GM12878 (cell line): ENCODE results near the gene DIP2A. TPM values are rescaled to one million over a fixed set of nuclear protein-coding genes. Genes with fewer than 3 reads are reported as not detected.

Experiments used
- ATAC-seq: fragments of 200-7000 bp; cut with Tn5 transposase; 3 replicates; pipeline ENCODE4 v1.9.1; 2020; ENCODE audit warnings: mild to moderate bottlenecking, moderate library complexity
- BruUV-seq: library from RNA; stranded (reverse); fragments of 400-500 nt; replicated peaks from 2 replicates; lab custom pipeline; 2021; lab: Mats Ljungman, UMichigan
- CTCF ChIA-PET: fragments of 300-600 bp; sonication (Branson Sonifier 250); formaldehyde crosslinking; extraction: SDS; loops from one replicate; lab custom pipeline; 2021; ENCODE audit warnings: inconsistent platforms; lab: Yijun Ruan, JAX
- POLR2A ChIA-PET: fragments of 350-600 bp; formaldehyde crosslinking; extraction: SDS; loops from one replicate; lab custom pipeline; 2021; ENCODE audit warnings: inconsistent platforms; lab: Charles Lee
- RAD21 ChIA-PET: fragments of 300-600 bp; sonication (Branson Sonifier 250); formaldehyde crosslinking; loops from one replicate; lab custom pipeline; 2023; ENCODE audit warnings: antibody characterized with exemption; ENCODE audit not compliant: unreplicated experiment; lab: Charles Lee
- SMC1A ChIA-PET: fragments of 300-600 bp; sonication (Branson Sonifier 250); formaldehyde crosslinking; loops from one replicate; lab custom pipeline; 2023; ENCODE audit not compliant: unreplicated experiment, uncharacterized antibody; lab: Charles Lee
- DNase-seq: peaks from one replicate; pipeline ENCODE4 v3.0.0-alpha.2; 2011; ENCODE audit warnings: low read depth, low spot score
- FAIRE-seq: peaks from 3 replicates; lab custom pipeline; 2011; peaks lifted over from hg19 to GRCh38; lab: Jason Lieb, UNC
- H2AFZ ChIP-seq: 2 replicates; pipeline ENCODE4 v1.6.0; 2011; ENCODE audit warnings: low read depth, low read length, control low read depth; ENCODE audit not compliant: control insufficient read depth
- H3K27ac ChIP-seq: 2 replicates; pipeline ENCODE4 v1.5.1; 2011; ENCODE audit warnings: control low read depth; ENCODE audit not compliant: control insufficient read depth, insufficient read depth
- H3K27me3 ChIP-seq, 2 experiments: replicated peaks in 1 of 2; 2 replicates each; pipeline versions ENCODE4 v1.6.0 to v1.6.1; 2011; ENCODE audit warnings: low read length in 1 of 2; ENCODE audit not compliant: control insufficient read depth in 2 of 2, insufficient read depth in 2 of 2
- H3K36me3 ChIP-seq, 2 experiments: 2 replicates each; pipeline ENCODE4 v1.5.1; 2011; ENCODE audit warnings: low read length in 1 of 2; ENCODE audit not compliant: control insufficient read depth in 2 of 2, insufficient read depth in 2 of 2
- H3K4me1 ChIP-seq: 2 replicates; pipeline ENCODE4 v1.6.1; 2011; ENCODE audit warnings: mild to moderate bottlenecking, low read length, moderate library complexity, mixed read lengths; ENCODE audit not compliant: control insufficient read depth, insufficient read depth
- H3K4me2 ChIP-seq: 2 replicates; pipeline ENCODE4 v1.6.0; 2011; ENCODE audit warnings: control low read depth; ENCODE audit not compliant: control insufficient read depth, insufficient read depth
- H3K4me3 ChIP-seq: fragments of 200-600 bp; sonication (generic); 2 replicates; pipeline ENCODE4 v1.5.1; 2016
- H3K79me2 ChIP-seq: 2 replicates; pipeline ENCODE4 v1.6.0; 2011; ENCODE audit warnings: low read length; ENCODE audit not compliant: control insufficient read depth, insufficient read depth
- H3K9ac ChIP-seq: 2 replicates; pipeline ENCODE4 v1.8.0; 2011; ENCODE audit warnings: low read length, control low read depth, mixed read lengths; ENCODE audit not compliant: control insufficient read depth, insufficient read depth
- H3K9me3 ChIP-seq: replicated peaks from 3 replicates; pipeline ENCODE4 v1.5.1; 2011; ENCODE audit warnings: mild to moderate bottlenecking, low read length; ENCODE audit not compliant: control insufficient read depth, insufficient read depth
- H4K20me1 ChIP-seq: 2 replicates; pipeline ENCODE4 v1.6.0; 2011; ENCODE audit not compliant: control insufficient read depth, insufficient read depth
- BMI1 ChIP-seq: fragments of 450-650 bp; IDR thresholded peaks from 2 replicates; pipeline ENCODE4 v1.6.1; 2016; ENCODE audit warnings: mild to moderate bottlenecking, moderate library complexity, borderline replicate concordance
- CHD4 ChIP-seq: fragments of 200-600 bp; sonication (generic); IDR thresholded peaks from 2 replicates; pipeline ENCODE4 v1.6.1; 2016; ENCODE audit warnings: mild to moderate bottlenecking
- CUX1 ChIP-seq: IDR thresholded peaks from 2 replicates; pipeline ENCODE4 v1.6.1; 2012; ENCODE audit warnings: improper control_type of control experiment, low read depth, low read length; ENCODE audit not compliant: insufficient replicate concordance
- FOS ChIP-seq: IDR thresholded peaks from 3 replicates; pipeline ENCODE4 v1.6.1; 2011; ENCODE audit warnings: borderline replicate concordance; ENCODE audit not compliant: insufficient read length; ENCODE audit errors: extremely low read depth
- HCFC1 ChIP-seq: fragments of 150-350 bp; IDR thresholded peaks from 2 replicates; pipeline ENCODE4 v1.6.1; 2014; ENCODE audit warnings: low read length
- HDAC6 ChIP-seq: fragments of 200-600 bp; sonication (generic); IDR thresholded peaks from one replicate; pipeline ENCODE4 v1.8.0; 2017; ENCODE audit warnings: antibody characterized with exemption; ENCODE audit not compliant: unreplicated experiment
- HDGF ChIP-seq: fragments of 450-650 bp; IDR thresholded peaks from 2 replicates; pipeline ENCODE4 v1.6.1; 2016; ENCODE audit warnings: antibody characterized with exemption
- IRF5 ChIP-seq: fragments of 450-650 bp; IDR thresholded peaks from 2 replicates; pipeline ENCODE4 v1.6.1; 2017; ENCODE audit warnings: borderline replicate concordance
- JUNB ChIP-seq: IDR thresholded peaks from 2 replicates; pipeline ENCODE4 v1.6.1; 2016; ENCODE audit warnings: antibody characterized with exemption, mild to moderate bottlenecking
- NFYA ChIP-seq: IDR thresholded peaks from 2 replicates; pipeline ENCODE4 v1.6.1; 2011; ENCODE audit warnings: low read depth, mild to moderate bottlenecking, low read length, improper control_type of control experiment, borderline replicate concordance
- NRF1 ChIP-seq: conservative IDR thresholded peaks from 2 replicates; pipeline ENCODE4 v1.6.1; 2011; ENCODE audit warnings: mild to moderate bottlenecking, low read depth, low read length, improper control_type of control experiment
- POLR2AphosphoS5 ChIP-seq: IDR thresholded peaks from 2 replicates; pipeline ENCODE4 v1.6.1; 2011; ENCODE audit warnings: mild to moderate bottlenecking, low read length, inconsistent platforms
- TBL1XR1 ChIP-seq: IDR thresholded peaks from 2 replicates; pipeline ENCODE4 v1.6.1; 2012; ENCODE audit warnings: low read depth, low read length, improper control_type of control experiment
- YY1 ChIP-seq: IDR thresholded peaks from 2 replicates; pipeline ENCODE4 v1.6.1; 2011; ENCODE audit warnings: low read depth, mild to moderate bottlenecking, low read length
- ZBED1 ChIP-seq: IDR thresholded peaks from 2 replicates; pipeline ENCODE4 v1.6.1; 2016; ENCODE audit warnings: borderline replicate concordance
- WGBS: methylation state at CpG from one replicate; pipeline ENCODE4 v1.1.6; 2016; ENCODE audit warnings: low lambda C conversion rate; ENCODE audit not compliant: insufficient replicate concordance, insufficient coverage; ENCODE audit errors: missing lambda C conversion rate; 5-methylcytosine and 5-hydroxymethylcytosine counted together
- in situ Hi-C: fragments of 300-500 bp; cut with MboI; formaldehyde crosslinking; loops from 9 replicates; pipeline ENCODE4 v1.14.3; 2018; ENCODE audit warnings: mixed read lengths
- intact Hi-C: fragments of 100-400 bp; cut with micrococcal nuclease; formaldehyde crosslinking; loops from one replicate; pipeline ENCODE4 v1.14.2; 2022; ENCODE audit not compliant: unreplicated experiment
- polyA plus RNA-seq, 11 experiments: library from polyadenylated mRNA; depleted of rRNA in 4 of 11; unstranded in 6 of 11; stranded (reverse) in 5 of 11; fragments of >200 nt; fragmentation: Nextera tagmentation in 4 of 11; fragmentation: Illumina TruSeq in 1 of 11; extraction: Ambion mirVana in 4 of 11; extraction: Trizol in 1 of 11; gene quantifications; 1 replicate in 1 of 11; 2 replicates in 10 of 11; pipeline versions ENCODE4 v1.2.1 to v1.2.3, GENCODE V29; 2011 to 2016; ENCODE audit warnings: inconsistent platforms in 2 of 11, missing spikeins in 2 of 11, low read depth in 1 of 11
- total RNA-seq, 4 experiments: library from RNA; depleted of rRNA in 3 of 4; stranded (reverse); fragments of >200 nt in 3 of 4; fragmentation: Illumina TruSeq in 1 of 4; extraction: Trizol in 1 of 4; gene quantifications; 2 replicates each; pipeline versions ENCODE4 v1.2.1 to v1.2.3, GENCODE V29; 2013 to 2021
- TF ChIP-seq, protein P1 (sequence below): fragments of 450-650 bp; formaldehyde crosslinking; IDR thresholded peaks from 2 replicates; pipeline ENCODE4 v1.5.0; 2022; ENCODE audit warnings: mild to moderate bottlenecking, missing genetic modification characterization

Gene DIP2A
- total and polyA plus RNA-seq, 10 of the 15 experiments (the other 5 are each of a cell fraction or from before 2014, with no cell fraction given), result 1.7 to 25.5 (median 12.2) TPM

GRCh38 chr21:46435786-46436227 is 22.9 kb upstream of the DIP2A start:
- no peaks in the 10 kb centered on the region for H4K20me1 ChIP-seq
- no peak overlapping the region for H3K4me3 ChIP-seq
- WGBS, result over 99% methylated on average over 25 of the region's 29 CpGs
- H3K9me3 ChIP-seq, result no peaks in the 10 kb centered on the region
- H3K79me2 ChIP-seq, result no peaks in the 10 kb centered on the region
- ChIA-PET RAD21 (no interaction called here), SMC1A (no interaction called here), CTCF (no interaction called here), POLR2A (no interaction called here)
- ATAC-seq (no peak), FAIRE-seq (no peak), DNase-seq (no peak)
- no peak overlapping the region for H3K4me2 ChIP-seq
- no peak overlapping the region for H3K9ac ChIP-seq
- BruUV-seq, result no TSS peak
- H3K36me3 ChIP-seq, result peaks cover 6 to 32% of the 10 kb centered on the region in 2 experiments; a peak in 3 of 4 replicates
- no peak overlapping the region for H3K27ac ChIP-seq
- H2AFZ ChIP-seq, result no peak overlapping the region
- no peaks in the 10 kb centered on the region for H3K27me3 ChIP-seq
- TF ChIP-seq NRF1 (no peak), HCFC1 (no peak), CHD4 (no peak), ZBED1 (no peak), TBL1XR1 (no peak), CUX1 (no peak), POLR2AphosphoS5 (no peak), NFYA (no peak), JUNB (no peak), YY1 (no peak), HDAC6 (no peak), FOS (no peak), HDGF (no peak), BMI1 (no peak), IRF5 (no peak)
- TF ChIP-seq, protein P1, sequence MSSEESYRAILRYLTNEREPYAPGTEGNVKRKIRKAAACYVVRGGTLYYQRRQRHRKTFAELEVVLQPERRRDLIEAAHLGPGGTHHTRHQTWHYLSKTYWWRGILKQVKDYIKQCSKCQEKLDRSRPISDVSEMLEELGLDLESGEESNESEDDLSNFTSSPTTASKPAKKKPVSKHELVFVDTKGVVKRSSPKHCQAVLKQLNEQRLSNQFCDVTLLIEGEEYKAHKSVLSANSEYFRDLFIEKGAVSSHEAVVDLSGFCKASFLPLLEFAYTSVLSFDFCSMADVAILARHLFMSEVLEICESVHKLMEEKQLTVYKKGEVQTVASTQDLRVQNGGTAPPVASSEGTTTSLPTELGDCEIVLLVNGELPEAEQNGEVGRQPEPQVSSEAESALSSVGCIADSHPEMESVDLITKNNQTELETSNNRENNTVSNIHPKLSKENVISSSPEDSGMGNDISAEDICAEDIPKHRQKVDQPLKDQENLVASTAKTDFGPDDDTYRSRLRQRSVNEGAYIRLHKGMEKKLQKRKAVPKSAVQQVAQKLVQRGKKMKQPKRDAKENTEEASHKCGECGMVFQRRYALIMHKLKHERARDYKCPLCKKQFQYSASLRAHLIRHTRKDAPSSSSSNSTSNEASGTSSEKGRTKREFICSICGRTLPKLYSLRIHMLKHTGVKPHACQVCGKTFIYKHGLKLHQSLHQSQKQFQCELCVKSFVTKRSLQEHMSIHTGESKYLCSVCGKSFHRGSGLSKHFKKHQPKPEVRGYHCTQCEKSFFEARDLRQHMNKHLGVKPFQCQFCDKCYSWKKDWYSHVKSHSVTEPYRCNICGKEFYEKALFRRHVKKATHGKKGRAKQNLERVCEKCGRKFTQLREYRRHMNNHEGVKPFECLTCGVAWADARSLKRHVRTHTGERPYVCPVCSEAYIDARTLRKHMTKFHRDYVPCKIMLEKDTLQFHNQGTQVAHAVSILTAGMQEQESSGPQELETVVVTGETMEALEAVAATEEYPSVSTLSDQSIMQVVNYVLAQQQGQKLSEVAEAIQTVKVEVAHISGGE, result no peak
- intact Hi-C loops, result no loop called here
- H3K4me1 ChIP-seq, result no peaks in the 10 kb centered on the region
- in situ Hi-C loops, result no loop called here
